Endothelial cell of umbilical vein (primary cell): ENCODE measurements around the gene C15orf61. TPM values are rescaled to one million over a fixed set of nuclear protein-coding genes. Genes with fewer than 3 reads are reported as not detected.

Experiments
- BruUV-seq: library from RNA; stranded (reverse); fragments of 400-500 nt; replicated peaks from 2 replicates; lab custom pipeline; 2021; lab: Mats Ljungman, UMichigan
- CTCF ChIA-PET: fragments of 300-600, 350-600 bp; sonication (Branson Sonifier 250); formaldehyde crosslinking; loops from one replicate; lab custom pipeline; 2021; ENCODE audit warnings: antibody characterized with exemption, inconsistent platforms; lab: Charles Lee
- POLR2A ChIA-PET: fragments of 300-600, 350-600 bp; sonication (Branson Sonifier 250); formaldehyde crosslinking; loops from one replicate; lab custom pipeline; 2021; ENCODE audit warnings: antibody characterized with exemption, inconsistent platforms; lab: Charles Lee
- DNase-seq: peaks from one replicate; pipeline ENCODE4 v3.0.0-alpha.2; 2011; ENCODE audit warnings: low read depth, low spot score
- FAIRE-seq: peaks from 2 replicates; lab custom pipeline; 2011; peaks lifted over from hg19 to GRCh38; lab: Jason Lieb, UNC
- H2AFZ ChIP-seq: 2 replicates; pipeline ENCODE4 v1.6.0; 2012; ENCODE audit warnings: low read depth, low read length, control low read depth, inconsistent platforms
- H3K27ac ChIP-seq: 2 replicates; pipeline ENCODE4 v1.5.1; 2011; ENCODE audit warnings: low read depth, mild to moderate bottlenecking, control low read depth, low read length, moderate library complexity; ENCODE audit not compliant: insufficient read depth
- H3K27me3 ChIP-seq, 2 experiments: 2 replicates each; pipeline versions ENCODE4 v1.6.0 to v1.6.1; 2011; ENCODE audit warnings: low read length in 2 of 2, mixed read lengths in 1 of 2; ENCODE audit not compliant: control insufficient read depth in 2 of 2, insufficient read depth in 2 of 2
- H3K36me3 ChIP-seq, 2 experiments: 2 replicates in 1 of 2; 3 replicates in 1 of 2; pipeline ENCODE4 v1.5.1; 2011; ENCODE audit warnings: low read length in 2 of 2, mild to moderate bottlenecking in 1 of 2, moderate library complexity in 1 of 2; ENCODE audit not compliant: control insufficient read depth in 2 of 2, insufficient read depth in 2 of 2; ENCODE audit errors: extremely low read depth in 1 of 2
- H3K4me1 ChIP-seq: 3 replicates; pipeline ENCODE4 v1.5.1; 2011; ENCODE audit warnings: mild to moderate bottlenecking, low read length; ENCODE audit not compliant: control insufficient read depth, insufficient read depth; ENCODE audit errors: extremely low read depth
- H3K4me2 ChIP-seq: 2 replicates; pipeline ENCODE4 v1.6.1; 2011; ENCODE audit warnings: low read length, control low read depth, mixed read lengths; ENCODE audit not compliant: insufficient read depth
- H3K4me3 ChIP-seq, 3 experiments: fragments of 200-600 bp in 1 of 3; sonication (generic), shearing (Covaris generic) in 1 of 3; replicated peaks in 1 of 3; 2 replicates each; pipeline ENCODE4 v1.5.1; 2011 to 2016; ENCODE audit warnings: control low read depth in 3 of 3, low read length in 3 of 3, mild to moderate bottlenecking in 2 of 3, inconsistent platforms in 1 of 3, low read depth in 1 of 3, moderate library complexity in 1 of 3; ENCODE audit not compliant: insufficient read depth in 1 of 3
- H3K79me2 ChIP-seq: 2 replicates; pipeline ENCODE4 v1.6.0; 2012; ENCODE audit warnings: low read length, inconsistent platforms; ENCODE audit not compliant: control insufficient read depth, insufficient read depth
- H3K9ac ChIP-seq: replicated peaks from 2 replicates; pipeline ENCODE3; 2011; ENCODE audit warnings: low read length, control low read depth; ENCODE audit not compliant: insufficient read depth; ENCODE audit errors: extremely low read depth
- H3K9me1 ChIP-seq: replicated peaks from 3 replicates; pipeline ENCODE4 v1.6.0; 2011; ENCODE audit warnings: mild to moderate bottlenecking, low read length; ENCODE audit not compliant: control insufficient read depth, insufficient read depth; ENCODE audit errors: extremely low read depth
- H3K9me3 ChIP-seq: replicated peaks from 2 replicates; pipeline ENCODE4 v1.5.1; 2012; ENCODE audit warnings: low read length, inconsistent platforms; ENCODE audit not compliant: control insufficient read depth, insufficient read depth
- H4K20me1 ChIP-seq: replicated peaks from 2 replicates; pipeline ENCODE3; 2011; ENCODE audit warnings: mild to moderate bottlenecking, low read length; ENCODE audit not compliant: control insufficient read depth, insufficient read depth; ENCODE audit errors: extremely low read depth
- EZH2 ChIP-seq: IDR thresholded peaks from 2 replicates; pipeline ENCODE4 v1.6.1; 2012; ENCODE audit warnings: borderline replicate concordance, low read depth, mild to moderate bottlenecking, moderate library complexity, low read length, inconsistent platforms; ENCODE audit not compliant: severe bottlenecking
- FOS ChIP-seq: IDR thresholded peaks from 2 replicates; pipeline ENCODE4 v1.6.1; 2011; ENCODE audit warnings: mild to moderate bottlenecking, low read length, moderate library complexity, borderline replicate concordance; ENCODE audit not compliant: insufficient read depth
- GATA2 ChIP-seq: IDR thresholded peaks from 2 replicates; pipeline ENCODE4 v1.7.0; 2011; ENCODE audit warnings: low read depth, mild to moderate bottlenecking, moderate library complexity, mixed read lengths, low read length; ENCODE audit not compliant: insufficient read length, insufficient read depth
- JUN ChIP-seq: IDR thresholded peaks from 2 replicates; pipeline ENCODE4 v1.6.1; 2011; ENCODE audit warnings: borderline replicate concordance, low read depth; ENCODE audit not compliant: insufficient read length, insufficient read depth
- MAX ChIP-seq: IDR thresholded peaks from 2 replicates; pipeline ENCODE4 v1.6.1; 2011; ENCODE audit not compliant: insufficient read depth, insufficient read length
- MYC ChIP-seq: IDR thresholded peaks from one replicate; pipeline ENCODE4 v1.6.1; 2011; ENCODE audit warnings: mild to moderate bottlenecking, low read depth, low read length
- POLR2A ChIP-seq: IDR thresholded peaks from 2 replicates; pipeline ENCODE4 v1.6.1; 2012; ENCODE audit warnings: low read depth, mild to moderate bottlenecking, control low read depth, low read length
- POLR2AphosphoS5 ChIP-seq: IDR thresholded peaks from 2 replicates; pipeline ENCODE4 v1.6.1; 2012; ENCODE audit warnings: low read depth, mild to moderate bottlenecking, control low read depth, low read length, moderate library complexity; ENCODE audit not compliant: insufficient read depth
- dilution Hi-C: fragments of 300-500 bp; cut with MboI; formaldehyde crosslinking; loops from one replicate; pipeline ENCODE4 v1.15.0; 2019; ENCODE audit warnings: low sequenced_read_pairs; ENCODE audit not compliant: extremely low pct_ligation_motif_present
- intact Hi-C: fragments of 100-400 bp; cut with micrococcal nuclease; formaldehyde crosslinking; loops from one replicate; pipeline ENCODE4 v1.10.0; 2022
- polyA plus RNA-seq, 4 experiments: library from polyadenylated mRNA; depleted of rRNA in 3 of 4; stranded (reverse) in 3 of 4; unstranded in 1 of 4; fragments of >200 nt; gene quantifications; 2 replicates each; pipeline versions ENCODE4 v1.2.1 to v1.2.3, GENCODE V29; 2011 to 2012; ENCODE audit warnings: missing spikeins in 1 of 4
- total RNA-seq: library from RNA; stranded (reverse); gene quantifications from 2 replicates; pipeline ENCODE4 v1.2.3, GENCODE V29; 2021
- TF ChIP-seq, protein P1 (sequence below), 2 donors: IDR thresholded peaks; 1 replicate in 1 of 2; 2 replicates in 1 of 2; pipeline ENCODE4 v1.5.1; 2011; ENCODE audit warnings: low read length in 2 of 2, mild to moderate bottlenecking in 2 of 2, moderate library complexity in 2 of 2, control low read depth in 1 of 2, inconsistent platforms in 1 of 2, low read depth in 1 of 2; ENCODE audit not compliant: insufficient read depth in 1 of 2; ENCODE audit errors: extremely low read depth in 1 of 2

The C15orf61 gene
- total and polyA plus RNA-seq, 2 donors (not counting 3 experiments of a cell fraction or from before 2014, with no cell fraction given): 3.2 to 4.1 TPM

DNA sequence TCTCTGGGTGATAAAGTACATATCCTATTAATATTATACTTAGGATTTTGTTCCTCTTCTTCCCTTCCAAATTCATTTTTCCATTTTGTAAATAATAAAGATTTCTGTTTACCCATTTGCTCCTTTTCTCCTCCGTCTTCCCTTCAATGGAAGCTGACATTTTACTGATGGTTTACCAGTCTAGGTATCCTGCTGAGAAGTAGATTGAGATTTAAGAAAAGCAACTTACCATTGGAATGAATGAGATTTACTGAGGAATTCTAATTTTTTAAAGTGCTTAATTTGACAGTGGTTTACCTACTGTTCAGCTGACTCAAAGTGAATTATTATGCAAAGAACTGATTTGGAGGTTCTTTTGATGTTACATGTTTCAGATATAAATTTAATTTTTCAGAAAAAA lies 2.4 kb downstream of the C15orf61 start:
- Histone ChIP-seq H3K9ac (no peak overlapping the region), H3K4me3 (no peak overlapping the region), H3K9me3 (no peaks in the 10 kb centered on the region), H3K27ac (no peak overlapping the region), H3K79me2 (peaks cover 27% of the 10 kb centered on the region), H3K9me1 (no peaks in the 10 kb centered on the region), H3K36me3 (peaks cover 0 to 2% of the 10 kb centered on the region in 2 experiments), H3K4me2 (peak overlapping the region; percentile 98), H4K20me1 (no peaks in the 10 kb centered on the region), H3K4me1 (peaks cover 17% of the 10 kb centered on the region), H3K27me3 (no peaks in the 10 kb centered on the region), H2AFZ (no peak overlapping the region)
- POLR2A ChIA-PET: no interaction called here
- DNase-seq (no peak), FAIRE-seq (no peak)
- dilution Hi-C loops: no loop called here
- CTCF ChIA-PET: interaction anchor here (1.4 kb wide), 1 partner anchor 12 kb away, joined by 4 read pairs; no protein-coding TSS in a partner anchor
- intact Hi-C loops: no loop called here
- TF ChIP-seq MYC (no peak), JUN (no peak), POLR2AphosphoS5 (no peak), EZH2 (no peak), POLR2A (no peak)
- TF ChIP-seq, protein P1, sequence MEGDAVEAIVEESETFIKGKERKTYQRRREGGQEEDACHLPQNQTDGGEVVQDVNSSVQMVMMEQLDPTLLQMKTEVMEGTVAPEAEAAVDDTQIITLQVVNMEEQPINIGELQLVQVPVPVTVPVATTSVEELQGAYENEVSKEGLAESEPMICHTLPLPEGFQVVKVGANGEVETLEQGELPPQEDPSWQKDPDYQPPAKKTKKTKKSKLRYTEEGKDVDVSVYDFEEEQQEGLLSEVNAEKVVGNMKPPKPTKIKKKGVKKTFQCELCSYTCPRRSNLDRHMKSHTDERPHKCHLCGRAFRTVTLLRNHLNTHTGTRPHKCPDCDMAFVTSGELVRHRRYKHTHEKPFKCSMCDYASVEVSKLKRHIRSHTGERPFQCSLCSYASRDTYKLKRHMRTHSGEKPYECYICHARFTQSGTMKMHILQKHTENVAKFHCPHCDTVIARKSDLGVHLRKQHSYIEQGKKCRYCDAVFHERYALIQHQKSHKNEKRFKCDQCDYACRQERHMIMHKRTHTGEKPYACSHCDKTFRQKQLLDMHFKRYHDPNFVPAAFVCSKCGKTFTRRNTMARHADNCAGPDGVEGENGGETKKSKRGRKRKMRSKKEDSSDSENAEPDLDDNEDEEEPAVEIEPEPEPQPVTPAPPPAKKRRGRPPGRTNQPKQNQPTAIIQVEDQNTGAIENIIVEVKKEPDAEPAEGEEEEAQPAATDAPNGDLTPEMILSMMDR (IDR thresholded peaks at IDR 0.05; ENCODE audit: extremely low read depth in 1 of 2, insufficient read depth in 1 of 2, low read depth in 1 of 2, low read length in 2 of 2): no peak
- BruUV-seq: no TSS peak

GRCh38 chr15:67524235-67524634 lies 3.3 kb downstream of the C15orf61 start:
- no peak overlapping the region for H3K27ac ChIP-seq
- DNase-seq (no peak), FAIRE-seq (no peak)
- no peaks in the 10 kb centered on the region for H3K9me1 ChIP-seq
- H3K9ac ChIP-seq: no peak overlapping the region
- peaks cover 27% of the 10 kb centered on the region for H3K79me2 ChIP-seq
- H3K27me3 ChIP-seq: no peaks in the 10 kb centered on the region
- no peaks in the 10 kb centered on the region for H4K20me1 ChIP-seq
- H3K4me3 ChIP-seq: no peak overlapping the region
- H2AFZ ChIP-seq: no peak overlapping the region
- no TSS peak for BruUV-seq
- TF ChIP-seq, protein P1 (IDR thresholded peaks at IDR 0.05; ENCODE audit: extremely low read depth in 1 of 2, insufficient read depth in 1 of 2, low read depth in 1 of 2, low read length in 2 of 2): no peak
- TF ChIP-seq POLR2AphosphoS5 (no peak), FOS (no peak), GATA2 (no peak), JUN (no peak), MYC (no peak), POLR2A (no peak), MAX (no peak), EZH2 (no peak)
- peaks cover 17% of the 10 kb centered on the region for H3K4me1 ChIP-seq
- ChIA-PET POLR2A (interaction anchor here (0.7 kb wide), 1 partner anchor 14 kb away, joined by 4 read pairs; no protein-coding TSS in a partner anchor), CTCF (interaction anchor here (0.6 to 1.4 kb wide), 3 partner anchors 13 to 312 kb away, joined by 3 to 4 read pairs (median 3); no protein-coding TSS in a partner anchor)
- intact Hi-C loops (no loop called here), dilution Hi-C loops (no loop called here)
- no peak overlapping the region for H3K4me2 ChIP-seq
- peaks cover 0 to 2% of the 10 kb centered on the region in 2 experiments for H3K36me3 ChIP-seq
- H3K9me3 ChIP-seq: no peaks in the 10 kb centered on the region
